HepG2 (cell line): ENCODE measurements around the gene ANXA3. TPM values are rescaled to one million over a fixed set of nuclear protein-coding genes. Genes with fewer than 3 reads are reported as not detected.

Experiments
- ATAC-seq: fragments of 200-7000 bp; cut with Tn5 transposase; 3 replicates; pipeline ENCODE4 v1.9.1; 2020; ENCODE audit warnings: mild to moderate bottlenecking, moderate library complexity
- BruUV-seq: library from RNA; stranded (reverse); fragments of 400-500 nt; replicated peaks from 2 replicates; lab custom pipeline; 2021; lab: Mats Ljungman, UMichigan
- CTCF ChIA-PET: fragments of 300-600 bp; formaldehyde crosslinking; extraction: SDS; loops from one replicate; lab custom pipeline; 2021; ENCODE audit warnings: low total read pairs, inconsistent platforms, low intra/inter-chr PET ratio; lab: Yijun Ruan, JAX
- POLR2A ChIA-PET: fragments of 350-600 bp; sonication (Branson Sonifier 250); formaldehyde crosslinking; loops from one replicate; lab custom pipeline; 2020; ENCODE audit warnings: antibody characterized with exemption, inconsistent platforms; lab: Yijun Ruan, JAX
- DNase-seq: peaks from one replicate; pipeline ENCODE4 v3.0.0-alpha.2; 2015; ENCODE audit warnings: low spot score
- FAIRE-seq: peaks from 3 replicates; lab custom pipeline; 2011; peaks lifted over from hg19 to GRCh38; lab: Jason Lieb, UNC
- H2AFZ ChIP-seq: one replicate; pipeline ENCODE4 v1.6.1; 2011; ENCODE audit warnings: low read length, inconsistent platforms
- H3K27ac ChIP-seq: fragments of 300-600 bp; 3 replicates; pipeline ENCODE4 v1.8.0; 2011; ENCODE audit warnings: mixed run types, mild to moderate bottlenecking, mixed read lengths, low read length, inconsistent platforms; ENCODE audit not compliant: insufficient read depth; ENCODE audit errors: extremely low read length
- H3K27me3 ChIP-seq, 2 experiments: fragments of 200-600 bp in 1 of 2; 2 replicates in 1 of 2; 3 replicates in 1 of 2; pipeline versions ENCODE4 v1.6.0 to v1.8.0; 2011; ENCODE audit warnings: low read length in 2 of 2, mild to moderate bottlenecking in 2 of 2, moderate library complexity in 2 of 2, inconsistent platforms in 1 of 2; ENCODE audit not compliant: insufficient read depth in 2 of 2, control insufficient read depth in 1 of 2
- H3K36me3 ChIP-seq, 2 experiments: fragments of 200-600 bp in 1 of 2; replicated peaks in 1 of 2; 2 replicates in 1 of 2; 3 replicates in 1 of 2; pipeline versions ENCODE4 v1.5.1 to v1.8.0; 2011; ENCODE audit warnings: low read length in 2 of 2, inconsistent platforms in 1 of 2; ENCODE audit not compliant: insufficient read depth in 2 of 2, control insufficient read depth in 1 of 2
- H3K4me1 ChIP-seq: 2 replicates; pipeline ENCODE4 v1.5.1; 2012; ENCODE audit warnings: low read length, inconsistent platforms; ENCODE audit not compliant: insufficient read depth
- H3K4me2 ChIP-seq: 2 replicates; pipeline ENCODE4 v1.6.0; 2011; ENCODE audit warnings: low read depth, low read length, inconsistent platforms
- H3K4me3 ChIP-seq, 3 experiments: fragments of 200-600 bp in 1 of 3; sonication (generic), shearing (Covaris generic) in 1 of 3; replicated peaks in 1 of 3; 2 replicates each; pipeline ENCODE4 v1.5.1; 2011 to 2016; ENCODE audit warnings: low read length in 3 of 3, inconsistent platforms in 2 of 3, low read depth in 2 of 3, mild to moderate bottlenecking in 2 of 3, control low read depth in 1 of 3, mixed read lengths in 1 of 3; ENCODE audit not compliant: insufficient read depth in 1 of 3
- H3K79me2 ChIP-seq: one replicate; pipeline ENCODE4 v1.6.1; 2011; ENCODE audit warnings: low read length, inconsistent platforms; ENCODE audit not compliant: insufficient read depth
- H3K9ac ChIP-seq: 2 replicates; pipeline ENCODE4 v1.6.0; 2011; ENCODE audit warnings: mild to moderate bottlenecking, low read depth, low read length, inconsistent platforms; ENCODE audit not compliant: insufficient read depth
- H3K9me3 ChIP-seq: 2 replicates; pipeline ENCODE4 v1.5.1; 2012; ENCODE audit warnings: mild to moderate bottlenecking, low read length
- H4K20me1 ChIP-seq: 2 replicates; pipeline ENCODE4 v1.6.0; 2011; ENCODE audit warnings: inconsistent platforms, mild to moderate bottlenecking, low read length, moderate library complexity; ENCODE audit not compliant: insufficient read depth
- DNMT1 ChIP-seq: sonication (generic); formaldehyde crosslinking; IDR thresholded peaks from 2 replicates; pipeline ENCODE4 v1.5.1; 2020; ENCODE audit warnings: mild to moderate bottlenecking, missing genetic modification reagents
- EED ChIP-seq: sonication (generic); formaldehyde crosslinking; IDR thresholded peaks from 2 replicates; pipeline ENCODE4 v1.5.0; 2020; ENCODE audit warnings: mild to moderate bottlenecking, missing genetic modification reagents
- IKZF1 ChIP-seq: fragments of 450-650 bp; IDR thresholded peaks from 2 replicates; pipeline ENCODE4 v1.7.1; 2016
- IRX3 ChIP-seq: sonication (generic); formaldehyde crosslinking; IDR thresholded peaks from 2 replicates; pipeline ENCODE4 v1.8.1; 2023; ENCODE audit warnings: mild to moderate bottlenecking, low read depth, missing genetic modification reagents, borderline replicate concordance
- LBX2 ChIP-seq: sonication (generic); formaldehyde crosslinking; IDR thresholded peaks from 2 replicates; pipeline ENCODE4 v1.5.0; 2020; ENCODE audit warnings: missing genetic modification reagents, mild to moderate bottlenecking, borderline replicate concordance
- MEF2D ChIP-seq: sonication (generic); formaldehyde crosslinking; IDR thresholded peaks from 2 replicates; pipeline ENCODE4 v1.5.1; 2020; ENCODE audit warnings: mild to moderate bottlenecking, missing genetic modification reagents
- MIXL1 ChIP-seq: IDR thresholded peaks from 2 replicates; pipeline ENCODE4 v1.6.1; 2016
- SP4 ChIP-seq: sonication (generic); formaldehyde crosslinking; IDR thresholded peaks from 2 replicates; pipeline ENCODE4 v1.8.1; 2023; ENCODE audit warnings: mild to moderate bottlenecking, missing genetic modification reagents
- SPEN ChIP-seq: sonication (generic); formaldehyde crosslinking; IDR thresholded peaks from 2 replicates; pipeline ENCODE4 v1.5.1; 2020; ENCODE audit warnings: low read depth, mild to moderate bottlenecking, missing genetic modification reagents
- SYNCRIP ChIP-seq: fragments of 200-400 bp; formaldehyde crosslinking; IDR thresholded peaks from 2 replicates; pipeline ENCODE4 v1.6.1; 2018; ENCODE audit warnings: mild to moderate bottlenecking, low read depth, low read length; ENCODE audit not compliant: insufficient read depth
- ZKSCAN5 ChIP-seq: sonication (generic); formaldehyde crosslinking; IDR thresholded peaks from 2 replicates; pipeline ENCODE4 v1.5.1; 2020; ENCODE audit warnings: mild to moderate bottlenecking, missing genetic modification reagents
- ZNF260 ChIP-seq: sonication (generic); formaldehyde crosslinking; IDR thresholded peaks from 2 replicates; pipeline ENCODE4 v1.4.0; 2020; ENCODE audit warnings: missing genetic modification reagents, low read depth, mild to moderate bottlenecking, borderline replicate concordance
- ZNF468 ChIP-seq: sonication (generic); formaldehyde crosslinking; IDR thresholded peaks from 2 replicates; pipeline ENCODE4 v1.8.0; 2022; ENCODE audit warnings: mild to moderate bottlenecking, moderate library complexity, missing genetic modification reagents
- ZNF501 ChIP-seq: sonication (generic); formaldehyde crosslinking; IDR thresholded peaks from 2 replicates; pipeline ENCODE4 v1.5.1; 2020; ENCODE audit warnings: mild to moderate bottlenecking, moderate library complexity, missing genetic modification reagents
- ZNF513 ChIP-seq: sonication (generic); formaldehyde crosslinking; conservative IDR thresholded peaks from 2 replicates; pipeline ENCODE4 v1.5.0; 2020; ENCODE audit warnings: missing genetic modification reagents
- ZNF598 ChIP-seq: sonication (generic); formaldehyde crosslinking; IDR thresholded peaks from 2 replicates; pipeline ENCODE4 v1.5.1; 2020; ENCODE audit warnings: mild to moderate bottlenecking, missing genetic modification reagents, borderline replicate concordance
- ZNF629 ChIP-seq: sonication (generic); formaldehyde crosslinking; conservative IDR thresholded peaks from 2 replicates; pipeline ENCODE4 v1.5.0; 2020; ENCODE audit warnings: missing genetic modification reagents
- ZNF639 ChIP-seq: conservative IDR thresholded peaks from 2 replicates; pipeline ENCODE4 v1.6.1; 2018; ENCODE audit warnings: missing genetic modification reagents
- WGBS: methylation state at CpG from one replicate; pipeline ENCODE4 v1.1.6; 2017; ENCODE audit warnings: low lambda C conversion rate; 5-methylcytosine and 5-hydroxymethylcytosine counted together
- in situ Hi-C: cut with HindIII; loops from 2 replicates; pipeline ENCODE4 v1.10.0; 2017; ENCODE audit warnings: low pct_unique_long_range_greater_than_20kb; ENCODE audit not compliant: extremely low pct_ligation_motif_present
- intact Hi-C: fragments of 100-400 bp; cut with micrococcal nuclease; formaldehyde crosslinking; loops from one replicate; pipeline ENCODE4 v1.10.0; 2022; ENCODE audit not compliant: unreplicated experiment
- polyA plus RNA-seq, 8 experiments: library from polyadenylated mRNA; depleted of rRNA in 3 of 8; stranded (reverse) in 7 of 8; unstranded in 1 of 8; fragments of >200 nt; fragmentation: Illumina TruSeq in 4 of 8; extraction: Trizol in 4 of 8; gene quantifications; 2 replicates each; pipeline versions ENCODE4 v1.2.1 to v1.2.3, GENCODE V29; 2011 to 2016; ENCODE audit warnings: low read depth in 4 of 8, missing spikeins in 1 of 8, mixed read lengths in 1 of 8; ENCODE audit not compliant: insufficient read depth in 1 of 8
- total RNA-seq, 5 experiments: library from RNA; depleted of rRNA; stranded (reverse); fragments of >200 nt; fragmentation: Illumina TruSeq; extraction: Trizol; gene quantifications; 2 replicates each; pipeline ENCODE4 v1.2.3, GENCODE V29; 2016; ENCODE audit warnings: low read depth in 1 of 5

The ANXA3 gene
- total and polyA plus RNA-seq, 2 of the 13 experiments (the other 11 are each of a cell fraction or from before 2014, with no cell fraction given) = 6.5 to 6.9 TPM

- H3K27me3 ChIP-seq = no peaks in the 10 kb centered on the region; a peak in 1 of 5 replicates
- in situ Hi-C loops = no loop called here
- H3K27ac ChIP-seq = no peak overlapping the region
- CTCF ChIA-PET = no interaction called here
- H3K9ac ChIP-seq = no peak overlapping the region
- no peak for ATAC-seq
- H3K4me3 ChIP-seq = no peak overlapping the region
- no peaks in the 10 kb centered on the region for H3K36me3 ChIP-seq
- TF ChIP-seq ZKSCAN5 (no peak), LBX2 (CRISPR knock-in tag) (no peak), ZNF598 (no peak), ZNF501 (CRISPR knock-in tag) (no peak), ZNF513 (no peak), ZNF468 (no peak), ZNF629 (CRISPR knock-in tag) (no peak), DNMT1 (CRISPR knock-in tag) (no peak), MIXL1 (CRISPR knock-in tag) (no peak), SP4 (no peak), IRX3 (no peak), IKZF1 (no peak), ZNF260 (CRISPR knock-in tag) (no peak), EED (CRISPR knock-in tag) (no peak), ZNF639 (no peak), SYNCRIP (no peak), MEF2D (CRISPR knock-in tag) (no peak), SPEN (no peak)
- TF ChIP-seq, all 625 proteins: peak for 0
- POLR2A ChIA-PET = no interaction called here
- WGBS = 53% methylated on average over 4 of the region's 5 CpGs
- no peaks in the 10 kb centered on the region for H4K20me1 ChIP-seq
- peaks cover 15% of the 10 kb centered on the region for H3K4me1 ChIP-seq
- no peak for FAIRE-seq
- H3K9me3 ChIP-seq = no peaks in the 10 kb centered on the region
- DNase-seq = no peak
- no peak overlapping the region for H2AFZ ChIP-seq
- H3K4me2 ChIP-seq = no peak overlapping the region
- intact Hi-C loops = no loop called here
- no TSS peak for BruUV-seq
- no peaks in the 10 kb centered on the region for H3K79me2 ChIP-seq
Measured at GRCh38 chr4:78634011-78634664, 82.6 kb downstream of the ANXA3 start.
